ENCODE data around the gene TOM1L2. TPM values are rescaled to one million over a fixed set of nuclear protein-coding genes. Genes with fewer than 3 reads are reported as not detected.

Gene TOM1L2
- total RNA-seq, 2 donors from 2014 or later = 55.2 to 60.8 TPM

DNA sequence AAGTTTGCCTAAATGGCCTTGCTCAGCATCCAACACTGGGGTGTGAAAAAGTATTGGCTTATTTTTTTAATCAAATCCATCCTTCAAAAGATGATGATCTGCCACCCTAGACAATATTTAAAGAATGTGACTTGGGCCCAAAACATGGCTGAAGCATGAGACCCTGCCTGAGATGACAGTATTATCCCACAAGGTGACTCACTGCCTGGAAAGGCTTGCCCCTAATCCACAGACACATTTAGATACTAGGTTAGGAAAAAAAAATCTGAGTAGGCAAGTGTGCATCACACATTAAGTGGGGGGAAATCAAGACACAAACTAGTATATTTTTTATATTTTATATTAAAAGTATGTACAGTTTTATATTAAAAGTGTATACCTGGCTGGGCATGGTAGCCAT is 38.4 kb downstream of the TOM1L2 start:
- intact Hi-C loops (cut with DNase I) = loop anchor here in 1 of 2 donors (1.0 kb wide), 1 partner anchor 25 kb away; no protein-coding TSS in a partner anchor
- DNase-seq (ENCODE audit: low spot score) = no peak

DNA sequence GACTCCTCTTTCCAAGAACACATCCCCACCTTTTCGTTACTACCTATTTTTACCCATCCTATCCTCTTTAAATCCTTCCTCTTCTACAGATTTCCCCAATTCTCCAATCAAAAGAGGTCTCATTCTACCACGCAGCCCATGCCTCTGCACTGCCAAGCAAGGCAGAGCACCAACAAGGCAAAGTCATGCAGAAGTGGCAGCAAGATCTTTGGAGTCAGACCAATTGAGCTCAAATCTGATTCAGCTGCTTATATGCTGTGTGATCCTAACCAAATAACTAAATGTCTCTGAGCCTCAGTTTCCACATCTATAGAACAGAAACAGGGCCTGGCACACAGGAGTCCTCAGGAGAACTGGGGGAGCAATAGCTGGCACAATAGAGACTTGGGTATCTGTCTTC is 41.0 kb downstream of the TOM1L2 start:
- DNase-seq (ENCODE audit: low spot score) = peak; percentile 11
- intact Hi-C loops (cut with DNase I) = no loop called here

DNA sequence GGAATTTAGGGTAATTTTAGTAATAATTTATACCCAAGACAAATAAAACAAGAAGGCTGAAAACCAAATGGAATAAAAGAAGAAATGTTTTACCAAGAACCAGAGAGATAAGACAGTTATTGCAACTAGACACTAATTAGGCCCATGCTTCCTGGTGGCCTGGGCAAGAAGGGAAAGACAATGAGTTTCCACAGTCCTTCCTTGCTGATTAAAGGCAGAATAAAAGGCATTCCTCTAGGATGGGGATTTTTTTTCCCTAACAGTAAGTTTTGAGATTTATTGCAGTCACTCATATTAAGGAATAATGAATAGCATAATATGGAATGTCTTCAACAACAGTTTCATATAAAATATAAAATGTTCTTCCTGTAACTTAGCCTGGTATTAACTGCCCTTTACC is 41.5 kb downstream of the TOM1L2 start:
- DNase-seq (ENCODE audit: low spot score) = no peak
- intact Hi-C loops (cut with DNase I) = no loop called here

DNA sequence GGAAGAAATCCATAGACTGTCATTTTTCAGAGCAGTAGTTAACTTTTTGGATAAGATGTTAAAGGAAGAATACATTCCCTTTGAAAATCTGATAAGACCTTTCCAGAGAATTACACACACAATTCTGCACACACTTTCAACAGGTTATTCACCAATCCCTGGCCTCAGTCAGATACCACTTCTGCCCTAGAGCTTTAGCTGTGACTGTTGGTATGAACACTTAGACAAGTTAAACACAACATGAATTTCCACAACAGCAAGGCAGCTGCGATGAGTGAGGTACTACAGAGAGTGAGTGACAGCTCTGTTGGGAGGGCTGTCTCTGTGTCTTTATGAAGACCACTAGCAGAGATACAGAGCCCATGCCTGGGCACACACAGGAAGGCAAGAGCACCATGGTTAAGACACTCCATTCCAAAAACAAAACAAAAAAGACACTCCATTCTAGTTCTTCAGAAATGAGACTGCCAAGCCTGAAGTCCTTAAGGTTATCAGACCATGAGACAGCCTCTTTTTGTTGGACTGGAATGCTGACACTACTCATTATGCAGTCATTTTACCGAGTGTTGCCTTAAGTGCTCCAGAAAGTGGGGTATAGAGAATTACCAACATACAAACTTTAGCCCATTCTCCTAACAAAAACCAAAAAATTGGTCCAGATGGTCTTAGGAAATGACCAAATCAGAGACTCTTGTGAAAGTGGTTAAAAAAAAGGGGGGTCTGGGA is 42.4 kb downstream of the TOM1L2 start:
- peak; percentile 23 for DNase-seq (ENCODE audit: low spot score)
- intact Hi-C loops (cut with DNase I) = no loop called here

DNA sequence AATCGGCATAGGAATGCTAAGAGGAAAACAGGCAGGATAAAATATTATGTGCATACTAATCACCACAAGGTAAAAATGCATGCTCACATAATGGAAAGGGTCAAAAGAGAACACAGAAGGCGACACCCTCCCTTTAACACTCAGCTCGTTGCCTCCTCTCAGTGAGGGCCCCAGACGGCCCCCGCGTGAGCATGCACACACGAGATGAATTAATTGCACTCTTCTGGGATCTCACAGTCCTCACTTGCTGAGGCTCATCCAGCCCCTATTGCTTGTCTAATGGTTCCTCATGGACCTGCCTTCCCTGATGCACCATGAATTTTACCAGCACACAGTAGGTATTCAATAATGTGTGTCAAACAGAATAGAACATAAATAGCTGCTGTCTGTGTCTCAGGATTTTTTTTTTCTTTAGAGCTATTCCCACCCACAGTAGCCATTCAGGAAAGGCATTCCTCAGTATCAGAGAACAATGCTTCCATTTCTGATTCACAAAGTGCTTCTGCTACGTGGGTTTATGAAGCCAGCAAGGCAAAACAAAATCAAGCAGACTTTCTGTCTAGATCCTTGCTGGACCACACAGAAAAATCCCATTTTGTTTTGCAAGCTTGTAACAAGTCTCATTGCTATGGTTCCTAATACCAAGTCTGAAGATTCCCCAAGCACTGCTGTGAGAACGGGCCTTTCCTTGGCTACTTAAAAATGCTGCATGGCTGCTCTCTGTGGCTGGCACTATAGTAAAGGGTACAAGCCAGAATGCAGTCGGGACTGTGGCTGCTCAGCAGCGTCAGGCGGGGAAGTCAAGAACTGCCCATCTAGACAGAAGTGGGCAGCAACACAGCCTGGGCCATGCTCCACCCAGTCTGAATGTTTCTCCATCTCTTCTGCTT is 43.6 kb downstream of the TOM1L2 start:
- intact Hi-C loops (cut with DNase I) = no loop called here

DNA sequence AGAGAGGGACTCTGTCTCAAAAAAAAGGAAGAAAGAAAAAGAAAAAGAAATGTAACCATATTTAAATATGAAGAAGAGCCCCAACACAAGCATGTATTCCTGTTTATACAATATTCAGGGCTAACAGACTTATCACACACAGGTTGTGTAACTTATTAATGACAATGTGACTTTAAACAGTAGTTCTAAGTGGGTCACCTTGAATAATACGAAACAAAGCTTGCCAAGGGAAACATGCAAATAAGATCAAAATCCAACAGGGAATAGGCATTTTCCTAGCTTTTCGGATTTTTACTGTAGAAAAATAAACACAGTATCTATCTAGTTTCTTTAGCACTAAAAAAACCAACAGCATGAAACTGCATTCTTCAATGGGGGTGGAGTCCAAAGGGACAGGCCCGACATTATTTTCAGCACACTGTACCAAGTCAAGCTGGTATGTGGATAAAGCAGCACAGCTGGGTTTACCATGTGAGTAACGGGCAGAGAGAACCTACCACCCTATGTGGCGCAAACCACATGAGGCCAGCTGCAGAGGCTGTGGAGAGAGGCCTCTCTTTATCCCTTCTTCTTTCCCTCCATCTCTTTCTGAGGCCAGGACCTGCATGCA is 45.3 kb downstream of the TOM1L2 start:
- DNase-seq (ENCODE audit: low spot score) = no peak
- intact Hi-C loops (cut with DNase I) = no loop called here

More for the DNA sequence above, 43.6 kb downstream of the TOM1L2 start:
- peak; percentile 71 for DNase-seq (ENCODE audit: low spot score)

DNA sequence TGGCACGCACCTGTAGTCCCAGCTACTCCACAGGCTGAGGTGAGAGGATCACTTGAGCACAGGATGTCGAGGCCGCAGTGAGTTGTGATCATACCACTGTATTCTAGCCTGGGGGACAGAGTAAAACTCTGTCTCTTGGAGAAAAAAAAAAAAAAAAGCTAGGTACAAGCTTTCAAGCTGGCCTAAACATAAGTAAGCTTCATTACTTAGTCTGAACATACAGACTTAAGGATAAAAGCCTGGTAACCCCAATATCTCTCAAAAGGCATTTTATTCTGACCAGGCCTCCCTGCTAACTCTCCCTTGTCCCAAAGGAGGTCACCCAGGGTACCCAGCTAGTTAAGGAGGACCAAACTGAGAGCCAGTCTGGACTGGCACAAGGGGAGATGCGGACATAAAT is 46.2 kb downstream of the TOM1L2 start:
- intact Hi-C loops (cut with DNase I) = no loop called here
- no peak for DNase-seq (ENCODE audit: low spot score)

DNA sequence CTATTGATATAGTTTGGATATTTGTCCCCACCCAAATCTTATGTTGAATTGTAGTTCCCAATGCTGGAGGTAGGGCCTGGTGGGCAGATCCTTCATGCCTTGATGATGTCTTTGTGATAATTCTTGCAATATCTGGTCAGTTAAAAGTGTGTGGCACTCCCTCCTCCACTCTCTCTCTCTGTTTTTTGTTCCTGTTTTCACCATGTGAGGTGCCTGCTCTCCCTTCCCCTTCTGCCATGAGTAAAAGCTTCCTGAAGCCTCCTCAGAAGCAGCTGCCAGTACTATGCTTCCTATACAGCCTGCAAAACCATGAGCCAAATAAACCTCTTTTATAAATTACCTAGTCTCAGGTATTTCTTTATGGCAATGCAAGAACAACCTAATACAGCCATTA is 47.3 kb downstream of the TOM1L2 start:
- intact Hi-C loops (cut with DNase I) = no loop called here

DNA sequence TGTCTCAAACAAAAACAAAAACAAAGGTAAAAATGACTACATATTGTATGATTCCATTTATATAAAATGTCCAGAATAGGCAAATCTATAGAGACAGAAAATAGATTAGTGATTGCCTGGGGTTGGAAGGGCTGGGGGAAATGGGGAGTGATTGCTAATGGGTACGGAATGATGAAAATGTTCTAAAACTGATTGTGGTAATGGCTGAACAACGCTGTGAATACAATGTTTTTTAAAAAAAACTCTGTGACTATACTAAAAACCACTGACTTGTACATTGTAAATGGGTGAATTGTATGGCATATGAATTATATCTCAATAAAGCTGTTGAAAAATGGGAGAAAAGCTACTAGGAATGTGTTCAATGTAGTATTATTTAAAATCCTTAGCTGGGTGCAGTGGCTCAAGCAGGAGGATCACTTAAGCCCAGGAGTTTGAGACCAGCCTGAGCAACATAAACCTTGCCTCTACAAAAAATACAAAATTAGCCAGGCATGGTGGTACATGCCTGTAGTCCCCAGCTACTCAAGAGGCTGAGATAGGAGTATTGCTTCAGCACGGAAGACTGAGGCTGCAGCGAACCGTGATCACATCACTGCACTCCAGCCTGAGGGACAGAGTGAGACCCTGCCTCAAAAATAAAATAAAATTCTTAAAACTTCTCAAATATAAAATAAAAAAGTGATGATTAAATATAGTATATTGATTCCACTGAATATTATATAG is 47.9 kb downstream of the TOM1L2 start:
- intact Hi-C loops (cut with DNase I) = no loop called here
- DNase-seq (ENCODE audit: low spot score) = no peak

More for the DNA sequence above, 47.3 kb downstream of the TOM1L2 start:
- DNase-seq (ENCODE audit: low spot score) = no peak

DNA sequence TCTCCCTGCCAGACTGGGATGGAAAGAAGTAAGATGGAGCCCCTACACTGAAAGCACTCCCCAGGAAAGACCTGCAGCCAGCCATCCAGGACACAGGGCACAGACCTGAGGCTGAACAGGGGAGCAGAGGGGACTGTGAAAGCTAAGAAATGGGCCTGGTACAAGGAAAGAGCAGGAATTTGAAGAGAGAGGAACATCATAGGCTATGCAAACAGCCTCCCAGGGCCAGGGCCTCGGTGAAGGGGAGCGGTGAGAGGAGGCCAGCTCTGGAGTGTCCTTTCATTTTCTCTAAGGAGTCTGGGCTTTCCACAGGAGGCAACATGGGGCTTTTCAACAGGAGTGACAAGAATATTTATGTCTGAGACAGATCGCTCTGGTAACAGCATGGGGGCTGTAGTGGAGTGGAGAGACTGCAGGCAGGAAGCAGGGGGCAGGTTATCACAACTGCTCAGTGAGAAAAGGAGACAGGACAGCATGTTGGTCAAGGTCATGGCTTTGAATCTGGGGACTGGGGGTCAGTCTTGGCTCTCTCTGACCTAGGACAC is 50.1 kb downstream of the TOM1L2 start:
- DNase-seq (ENCODE audit: low spot score) = no peak
- intact Hi-C loops (cut with DNase I) = no loop called here

DNA sequence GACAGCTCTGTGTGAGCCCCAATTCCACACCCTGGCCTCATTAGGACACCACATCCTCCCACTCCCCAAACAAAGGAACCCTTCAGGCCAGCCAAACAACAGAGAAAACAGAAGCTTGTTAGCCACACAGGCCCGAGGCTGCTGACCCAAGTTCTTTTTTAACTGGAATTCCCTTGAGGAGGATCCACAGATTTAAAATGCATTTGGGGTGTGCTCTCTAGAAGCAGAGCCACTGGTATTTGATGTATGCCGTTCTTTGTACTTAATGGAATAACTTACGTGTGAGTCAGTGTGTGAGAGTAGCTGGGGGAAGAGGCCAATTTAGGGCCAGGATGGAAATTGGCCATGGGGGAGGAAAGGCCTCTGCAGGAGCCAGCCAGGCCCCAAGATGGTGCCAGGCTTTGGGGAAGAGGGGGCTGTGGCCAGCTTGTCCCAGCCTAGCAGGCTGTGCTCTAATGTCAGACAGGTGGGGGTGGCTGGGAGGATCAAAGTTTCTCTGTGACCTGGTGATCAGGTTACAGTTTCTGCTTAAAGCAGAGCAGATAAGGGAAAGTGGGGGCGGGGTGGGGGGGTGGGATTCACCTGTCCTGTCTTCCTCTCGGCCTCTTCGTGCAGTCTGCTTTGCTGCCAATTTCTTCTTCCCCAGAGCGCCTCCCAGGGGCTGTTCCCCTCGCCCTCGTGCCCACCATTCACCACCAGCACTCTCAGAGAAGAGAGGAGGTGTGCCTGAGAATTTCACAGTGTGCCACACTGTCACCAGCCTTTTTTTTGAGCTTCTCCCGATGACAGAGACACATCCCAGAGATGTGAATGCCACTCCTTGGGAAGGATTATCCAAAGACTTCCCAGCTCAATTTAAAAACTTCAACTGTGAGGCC is 50.8 kb downstream of the TOM1L2 start:
- no peak for DNase-seq (ENCODE audit: low spot score)
- intact Hi-C loops (cut with DNase I) = no loop called here

DNA sequence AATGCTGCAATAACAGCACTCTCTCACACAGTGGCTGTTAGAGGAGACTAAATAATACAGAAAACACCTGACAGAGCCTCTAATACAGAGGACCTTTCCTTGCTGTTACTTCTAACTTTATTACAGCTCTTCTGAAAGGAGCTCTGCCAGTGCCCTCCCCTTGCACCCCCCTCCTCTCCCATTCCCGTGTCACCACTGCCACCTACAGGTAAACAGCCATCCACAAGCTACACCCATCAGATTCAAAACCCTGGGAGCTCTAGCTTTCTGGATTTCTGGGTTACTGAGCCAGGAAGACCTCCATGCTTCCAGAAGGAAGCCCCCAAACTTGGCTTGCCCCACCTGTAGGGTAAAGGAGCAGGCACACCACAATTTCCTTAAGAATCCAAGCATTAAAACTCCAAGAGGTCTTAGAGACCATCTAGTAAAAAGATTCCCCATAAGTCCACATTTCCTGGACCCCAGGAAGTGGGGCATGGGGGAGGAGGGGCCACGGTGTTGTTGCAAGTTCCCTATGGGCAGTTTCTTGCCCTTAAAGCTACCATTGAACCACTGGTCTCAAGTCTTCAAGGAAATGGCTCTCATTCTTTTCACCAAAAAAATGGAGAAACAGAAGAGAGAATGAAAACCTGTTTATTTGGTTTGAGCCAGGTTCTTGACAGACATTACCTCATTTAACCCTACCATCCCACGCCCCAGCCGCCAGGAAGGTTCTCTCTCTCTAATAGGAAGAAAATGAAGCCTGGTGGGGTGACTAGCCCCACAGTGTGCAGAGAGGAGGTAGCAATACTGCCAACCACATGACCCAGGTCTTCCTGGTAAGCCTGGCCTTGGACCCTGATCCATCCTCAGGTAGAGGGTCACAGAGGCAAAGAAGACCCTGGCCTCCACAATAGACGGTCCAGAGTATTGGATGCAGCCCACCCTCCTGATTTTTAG is 52.8 kb downstream of the TOM1L2 start:
- intact Hi-C loops (cut with DNase I) = loop anchor here (5.0 to 10.0 kb wide), 2 partner anchors 105 to 237 kb away; partner anchors contain the start of gene RAI1 (in 1 of the 2)

DNA sequence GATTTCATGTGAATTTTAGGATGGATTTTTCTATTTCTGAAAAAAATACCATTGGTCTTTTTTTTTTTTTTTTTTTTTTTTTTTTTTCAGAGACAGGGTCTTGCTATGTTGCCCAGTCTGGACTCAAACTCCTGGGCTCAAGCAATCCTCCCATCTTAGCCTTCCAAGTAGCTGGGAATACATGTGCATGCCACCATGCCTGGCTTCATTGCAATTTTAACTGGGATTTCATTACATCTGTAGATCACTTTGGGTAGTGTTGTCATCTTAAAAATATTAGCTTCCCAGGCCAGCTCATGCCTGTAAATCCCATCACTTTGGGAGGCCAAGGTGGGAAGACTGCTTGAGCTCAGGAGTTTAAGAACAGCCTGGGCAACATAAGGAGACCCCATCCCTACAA is 54.8 kb downstream of the TOM1L2 start:
- intact Hi-C loops (cut with DNase I) = loop anchor here (5.0 to 10.0 kb wide), 2 partner anchors 103 to 235 kb away; partner anchors contain the start of gene RAI1 (in 1 of the 2)

More for the DNA sequence above, 52.8 kb downstream of the TOM1L2 start:
- peak; percentile 83 for DNase-seq (ENCODE audit: low spot score)

DNA sequence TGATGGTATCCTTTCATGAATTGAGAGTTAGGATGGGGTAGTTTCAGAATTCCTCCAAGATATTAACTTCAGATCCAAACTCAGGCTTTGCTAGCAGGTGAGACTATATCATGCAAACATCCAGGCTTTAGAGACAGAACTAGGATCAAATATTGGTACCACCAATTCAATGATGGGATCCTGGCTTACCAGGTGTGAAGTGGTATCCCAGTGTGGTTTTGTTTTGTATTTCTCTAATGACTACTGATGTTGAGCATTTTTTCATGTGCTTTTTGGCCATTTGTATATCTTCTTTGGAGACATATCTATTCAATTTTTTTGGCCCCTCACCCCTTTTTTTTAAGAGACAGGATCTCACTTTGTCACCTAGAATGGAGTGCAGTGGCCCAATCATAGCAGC is 57.0 kb downstream of the TOM1L2 start:
- intact Hi-C loops (cut with DNase I) = loop anchor here (5.0 to 10.0 kb wide), 2 partner anchors 100 to 233 kb away; partner anchors contain the start of gene RAI1 (in 1 of the 2)
- DNase-seq (ENCODE audit: low spot score) = no peak

More for the DNA sequence above, 54.8 kb downstream of the TOM1L2 start:
- no peak for DNase-seq (ENCODE audit: low spot score)

DNA sequence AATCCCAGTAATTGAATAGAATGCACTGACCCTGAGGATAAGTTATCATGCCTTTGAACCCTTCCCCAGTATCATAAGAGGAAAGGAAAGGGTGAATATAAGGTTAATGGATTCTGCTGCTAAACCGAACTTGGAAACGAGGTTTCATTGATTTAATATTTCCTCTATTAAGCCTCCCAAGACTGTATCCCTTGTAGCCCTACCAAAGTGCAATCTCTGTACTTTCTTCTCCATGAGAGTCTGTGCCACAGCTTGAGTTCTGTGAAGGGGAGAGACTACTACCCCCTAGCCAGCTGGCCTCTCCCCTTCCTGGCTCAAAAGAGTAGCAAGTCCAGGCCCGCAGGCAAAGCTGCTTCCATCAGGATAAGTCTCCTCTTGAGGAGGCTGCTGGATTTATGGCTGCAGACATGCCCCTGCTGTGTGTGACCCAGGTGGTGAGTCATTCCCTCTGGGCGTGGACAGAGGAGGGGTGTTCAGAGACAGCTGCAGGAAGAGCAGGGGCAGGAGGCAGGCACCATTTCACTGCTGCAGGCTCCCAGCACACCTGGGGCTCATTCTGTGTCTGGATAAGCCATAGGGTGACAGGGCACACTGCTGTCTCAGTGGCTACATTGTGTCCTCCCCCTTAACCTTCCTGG is 58.4 kb downstream of the TOM1L2 start:
- intact Hi-C loops (cut with DNase I) = loop anchor here (10.0 kb wide), 1 partner anchor 99 kb away; no protein-coding TSS in a partner anchor
- DNase-seq (ENCODE audit: low spot score) = peak; percentile 87

DNA sequence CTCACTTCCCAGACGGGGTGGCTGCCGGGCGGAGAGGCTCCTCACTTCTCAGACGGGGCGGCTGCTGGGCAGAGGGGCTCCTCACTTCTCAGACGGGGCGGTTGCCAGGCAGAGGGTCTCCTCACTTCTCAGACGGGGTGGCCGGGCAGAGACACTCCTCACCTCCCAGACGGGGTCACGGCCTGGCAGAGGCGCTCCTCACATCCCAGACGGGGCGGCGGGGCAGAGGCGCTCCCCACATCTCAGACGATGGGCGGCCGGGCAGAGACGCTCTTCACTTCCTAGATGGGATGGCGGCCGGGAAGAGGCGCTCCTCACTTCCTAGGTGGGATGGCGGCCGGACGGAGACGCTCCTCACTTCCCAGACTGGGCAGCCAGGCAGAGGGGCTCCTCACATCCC is 59.9 kb downstream of the TOM1L2 start:
- DNase-seq (ENCODE audit: low spot score) = peak; percentile 11
- intact Hi-C loops (cut with DNase I) = loop anchor here (10.0 kb wide), 1 partner anchor 98 kb away; no protein-coding TSS in a partner anchor

Data from posterior vena cava (tissue), 2 donors.